Heart right ventricle (tissue), 16 donors: ENCODE measurements around the gene ABCA6. TPM values are rescaled to one million over a fixed set of nuclear protein-coding genes. Genes with fewer than 3 reads are reported as not detected.
A peak's percentile ranks its signal among the peaks of the same experiment; 100 is the strongest.
"Not testable (repeated sequence)": the region's sequence is repeated elsewhere in the genome, so short reads cannot be mapped to it uniquely, and the experiment has no call there.

Experiments used
- ATAC-seq, 8 donors: fragments of 200-7000 bp; cut with Tn5 transposase; one replicate each; pipeline ENCODE4 v1.9.1; 2020; ENCODE audit warnings: mild to moderate bottlenecking in 8 of 8, moderate library complexity in 8 of 8, moderate number of reproducible peaks in 1 of 8
- DNase-seq, 2 donors: peaks; one replicate each; pipeline ENCODE4 v3.0.0-alpha.2; 2020
- H3K27ac ChIP-seq, 10 donors: fragments of 200-600 bp; sonication (generic) in 2 of 10; one replicate each; pipeline versions ENCODE4 v1.5.0 to v1.8.0; 2020 to 2022; ENCODE audit warnings: mild to moderate bottlenecking in 3 of 10
- H3K27me3 ChIP-seq, 7 donors: fragments of 200-600 bp; one replicate each; pipeline ENCODE4 v1.8.0; 2021 to 2022; ENCODE audit warnings: mild to moderate bottlenecking in 2 of 7
- H3K36me3 ChIP-seq, 9 donors: fragments of 200-600 bp; sonication (generic) in 1 of 9; one replicate each; pipeline versions ENCODE4 v1.5.0 to v1.8.0; 2020 to 2022; ENCODE audit warnings: mild to moderate bottlenecking in 2 of 9
- H3K4me1 ChIP-seq, 9 donors: fragments of 200-600 bp; sonication (generic) in 1 of 9; one replicate each; pipeline versions ENCODE4 v1.5.0 to v1.8.0; 2020 to 2022; ENCODE audit warnings: mild to moderate bottlenecking in 4 of 9
- H3K4me3 ChIP-seq, 10 donors: fragments of 200-600 bp; sonication (generic) in 2 of 10; one replicate each; pipeline versions ENCODE4 v1.5.0 to v1.8.0; 2020 to 2022; ENCODE audit warnings: mild to moderate bottlenecking in 7 of 10, moderate library complexity in 2 of 10
- H3K9me3 ChIP-seq, 11 donors: fragments of 200-600 bp in 10 of 11; sonication (generic) in 2 of 11; one replicate each; pipeline versions ENCODE4 v1.5.0 to v1.8.0; 2013 to 2022; ENCODE audit warnings: mild to moderate bottlenecking in 2 of 11, control low read depth in 1 of 11, moderate library complexity in 1 of 11
- CTCF ChIP-seq, 9 donors: fragments of 200-600 bp; sonication (generic) in 2 of 9; IDR thresholded peaks; one replicate each; pipeline versions ENCODE4 v1.5.0 to v1.8.0; 2021 to 2022; ENCODE audit warnings: antibody characterized with exemption in 9 of 9, mild to moderate bottlenecking in 5 of 9, moderate library complexity in 1 of 9
- WGBS, 2 donors: extraction: QIAGEN DNeasy Blood & Tissue Kit; methylation state at CpG; one replicate each; pipeline ENCODE4 v1.1.7; 2013; ENCODE audit warnings: inconsistent platforms in 1 of 2; 5-methylcytosine and 5-hydroxymethylcytosine counted together
- intact Hi-C, 10 donors: fragments of 100-400 bp; cut with DNase I; formaldehyde crosslinking; loops; one replicate each; pipeline versions ENCODE4 v1.11.1 to v1.14.2; 2022
- polyA plus RNA-seq, 2 donors: library from polyadenylated mRNA; stranded (reverse); fragments of 200-250 nt; gene quantifications; one replicate each; pipeline ENCODE4 v1.2.3, GENCODE V29; 2013
- total RNA-seq, 10 donors: library from RNA; stranded (reverse); fragmentation: NEBNext Ultra II Directional in 3 of 10; extraction: Animal tissue kit (Norgen Biotek cat#: 25700) in 3 of 10; gene quantifications; one replicate each; pipeline versions ENCODE4 v1.2.1 to v1.2.4, GENCODE V29; 2021 to 2023
- donor health status: Arrhythmogenic right ventricular cardiomyopathy.
- donor health status: ischemic (EF 13 %, LVEDD 7.1; RV severe dilation, severe dysfunction).
- donor health status: healthy with polysubstance abuse.
- donor health status: DM: no; HTN: yes; CAD: no.
- donor health status: DM: no; HTN: no; CAD: no.
- donor health status: ischemic (EF 25% LVEDD 6.9; RV normal size, moderate dysfunction).
- donor health status: ischemic (EF 25% LVEDD 5.7; RV mildly dilated, moderate dysfunction).
- donor health status: healthy.
- donor health status: DM: yes; HTN: yes; CAD: no.
- donor health status: Ischemic cardiomyopathy.
- donor health status: ischemic (EF 35%, LVEDD 5.7; RV mildly dilated, moderate dysfunction).
- donor health status: nonischemic (EF 11% LVEDD 7.7; RV severe dilation, severe dysfunction).
- donor health status: DM: yes; HTN: yes; CAD: no.
- donor health status: PGD.
- donor health status: ischemic (EF 29% LVEDD 5.4; RV normal size, mild dysfunction).
- donor health status: nonischemic (EF 23%, LVEDD 6.1; RV moderate dilation, normal function).

Gene ABCA6
- total and polyA plus RNA-seq, 12 donors, result 5.7 to 38.0 (median 15.0) TPM

DNA sequence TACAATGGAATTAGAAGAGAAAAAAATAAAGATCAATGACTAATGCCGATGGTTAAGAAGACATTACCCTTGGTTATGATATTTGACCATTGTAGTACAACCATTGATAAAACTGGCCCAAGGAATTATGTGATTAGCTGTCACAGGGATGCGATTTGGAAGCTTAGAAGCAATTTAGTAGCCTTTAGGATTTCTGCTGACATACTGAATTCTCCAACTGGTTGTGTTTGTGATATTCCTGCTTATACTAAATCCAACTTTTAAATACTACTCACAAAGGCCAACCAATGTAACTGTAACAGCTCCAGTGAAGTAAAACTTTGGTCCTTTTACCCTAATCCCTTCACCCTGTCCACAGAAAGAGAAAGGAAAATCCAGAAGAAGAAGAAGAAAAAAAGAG, 31.4 kb upstream of the ABCA6 start:
- no peaks in the 10 kb centered on the region for H3K27me3 ChIP-seq
- WGBS, 2 donors, result 75 to 94% methylated on average over 2 of the region's 2 CpGs
- DNase-seq (no peak), ATAC-seq (no peak)
- TF ChIP-seq CTCF (IDR thresholded peaks at IDR 0.05), result no peak
- no peaks in the 10 kb centered on the region for H3K9me3 ChIP-seq
- peaks cover 0 to 17% (median 0%) of the 10 kb centered on the region in 9 donors for H3K36me3 ChIP-seq
- peaks cover 0 to 32% (median 0%) of the 10 kb centered on the region in 9 donors for H3K4me1 ChIP-seq
- H3K4me3 ChIP-seq, result no peak overlapping the region
- intact Hi-C loops, result no loop called here
- no peak overlapping the region for H3K27ac ChIP-seq

GRCh38 chr17:69170377-69170776, 28.7 kb upstream of the ABCA6 start:
- Histone ChIP-seq H3K36me3 (peaks cover 0 to 10% (median 0%) of the 10 kb centered on the region in 9 donors), H3K4me3 (no peak overlapping the region), H3K27ac (peak overlapping the region in 1 of 10 donors; percentile 32), H3K4me1 (peaks cover 0 to 17% (median 0%) of the 10 kb centered on the region in 9 donors), H3K9me3 (no peaks in the 10 kb centered on the region), H3K27me3 (no peaks in the 10 kb centered on the region)
- DNase-seq, result no peak
- TF ChIP-seq CTCF (IDR thresholded peaks at IDR 0.05), result no peak
- intact Hi-C loops, result no loop called here
- ATAC-seq, result no peak

- ATAC-seq, H3K9me3 ChIP-seq, H3K27ac ChIP-seq, H3K4me3 ChIP-seq, DNase-seq, H3K36me3 ChIP-seq, intact Hi-C loops, H3K27me3 ChIP-seq: not testable (repeated sequence)
- peaks cover 0 to 12% (median 0%) of the 10 kb centered on the region in 9 donors for H3K4me1 ChIP-seq
Observed at GRCh38 chr17:69168642-69169041, 26.9 kb upstream of the ABCA6 start.

- Histone ChIP-seq H3K27me3 (no peaks in the 10 kb centered on the region), H3K9me3 (no peaks in the 10 kb centered on the region), H3K27ac (no peak overlapping the region), H3K4me1 (peaks cover 0 to 10% (median 0%) of the 10 kb centered on the region in 9 donors), H3K36me3 (peaks cover 0 to 5% (median 0%) of the 10 kb centered on the region in 9 donors), H3K4me3 (no peak overlapping the region)
- DNase-seq (no peak), ATAC-seq (no peak)
- intact Hi-C loops, result no loop called here
- 80 to 87% methylated on average over 2 of the region's 2 CpGs for WGBS, 2 donors
- TF ChIP-seq CTCF (IDR thresholded peaks at IDR 0.05), result no peak
Observed at GRCh38 chr17:69166957-69167356, 25.3 kb upstream of the ABCA6 start.

- Histone ChIP-seq H3K4me1 (peaks cover 0 to 10% (median 0%) of the 10 kb centered on the region in 9 donors), H3K4me3 (no peak overlapping the region), H3K36me3 (peaks cover 0 to 5% (median 0%) of the 10 kb centered on the region in 9 donors), H3K27ac (no peak overlapping the region), H3K9me3 (no peaks in the 10 kb centered on the region), H3K27me3 (no peaks in the 10 kb centered on the region)
- intact Hi-C loops, result no loop called here
- TF ChIP-seq CTCF (IDR thresholded peaks at IDR 0.05), result no peak
- ATAC-seq (no peak), DNase-seq (no peak)
Observed at GRCh38 chr17:69164206-69164605, 22.5 kb upstream of the ABCA6 start.
